ENCODE data around the gene DYNC1H1. TPM values are rescaled to one million over a fixed set of nuclear protein-coding genes. Genes with fewer than 3 reads are reported as not detected.
A peak's percentile ranks its signal among the peaks of the same experiment; 100 is the strongest.

DYNC1H1 gene
- polyA plus RNA-seq, 4 donors: 290 to 339 (median 313) TPM

DNA sequence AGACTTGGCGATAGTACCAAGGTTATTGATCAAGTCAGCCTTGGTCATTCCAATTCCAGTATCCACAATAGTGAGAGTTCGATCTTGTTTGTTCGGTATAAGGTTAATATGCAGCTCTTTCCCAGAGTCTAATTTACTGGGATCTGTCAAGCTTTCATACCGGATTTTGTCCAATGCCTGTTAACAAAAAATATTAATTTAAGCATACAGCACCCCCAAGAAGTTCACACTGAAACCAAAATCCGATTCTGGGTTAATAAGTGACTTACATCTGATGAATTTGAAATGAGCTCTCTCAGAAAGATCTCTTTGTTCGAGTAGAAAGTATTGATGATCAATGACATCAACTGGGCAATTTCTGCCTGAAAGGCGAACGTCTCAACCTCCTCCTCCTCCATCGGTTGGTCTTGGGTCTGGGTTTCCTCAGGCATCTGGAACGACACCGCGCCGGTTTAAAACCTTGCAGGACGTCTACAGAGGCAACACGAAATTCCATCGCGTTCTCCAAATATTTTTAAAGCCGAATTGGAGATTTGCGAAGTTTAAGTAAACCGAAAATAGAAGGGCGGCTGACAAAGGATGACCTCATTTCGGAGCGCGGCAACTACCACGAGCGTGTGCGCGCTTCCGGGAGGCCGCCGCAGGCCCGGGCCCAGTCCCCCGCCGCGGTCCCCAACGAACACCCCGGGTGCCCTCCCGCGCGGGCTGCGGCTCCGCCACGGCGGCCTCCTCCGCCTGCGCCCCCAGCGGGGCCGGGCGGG is 121.8 kb downstream of the DYNC1H1 start:
- DNase-seq (ENCODE audit: low read depth in 4 of 4, low spot score in 2 of 4): no peak

GRCh38 chr14:102086709-102086971 is 122.3 kb downstream of the DYNC1H1 start:
- DNase-seq (ENCODE audit: low read depth in 4 of 4, low spot score in 2 of 4): no peak

DNA sequence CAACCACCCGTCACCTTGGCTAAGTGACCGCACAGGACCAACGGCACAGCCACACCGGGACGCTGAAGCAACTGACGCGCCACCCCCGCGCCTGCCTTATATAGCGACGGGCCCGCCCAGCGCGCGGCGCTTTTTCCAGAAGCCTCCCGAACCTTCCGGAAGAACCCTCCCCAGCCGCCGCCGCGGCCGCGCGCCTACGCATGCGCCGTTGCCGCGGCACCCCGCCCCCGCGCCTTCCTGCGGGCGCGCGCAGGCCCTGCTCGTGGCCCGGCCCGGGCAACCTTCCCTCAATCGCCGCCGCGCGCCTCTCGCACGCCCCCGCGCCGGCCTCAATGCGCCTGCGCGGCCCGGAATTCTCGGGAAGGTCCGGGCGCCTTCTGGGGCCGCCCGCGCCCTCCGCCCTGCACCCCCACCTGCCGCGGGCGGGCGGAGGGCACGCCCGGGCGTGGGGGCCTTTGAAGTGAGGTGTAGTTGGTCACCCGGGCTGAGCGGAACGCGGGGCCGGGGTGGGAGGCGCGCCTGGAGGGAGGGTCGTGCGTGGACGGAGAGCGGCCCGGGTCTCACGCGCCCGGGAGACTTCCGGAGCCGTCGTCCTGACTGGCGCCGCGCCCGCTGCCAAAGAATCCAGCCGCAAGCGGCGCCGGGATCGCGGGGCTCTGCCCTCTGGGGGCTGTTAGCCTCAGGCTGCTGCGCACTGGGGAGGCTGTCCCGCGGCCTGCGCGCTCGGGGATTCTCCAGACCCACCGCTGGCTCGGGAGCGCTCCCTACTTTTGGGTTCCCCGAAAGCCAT is 122.8 kb downstream of the DYNC1H1 start, which contains the start of gene HSP90AA1:
Gene HSP90AA1, minus strand, starts transcription at position 73 of the 790 bp plus-strand sequence. CDS start 666 bp downstream, outside the sequence.
- DNase-seq (ENCODE audit: low read depth in 4 of 4, low spot score in 2 of 4): peak in 3 of 4 donors; percentile 82 to 85 (median 83)

GRCh38 chr14:102087762-102088011 is 123.3 kb downstream of the DYNC1H1 start:
- no peak for DNase-seq (ENCODE audit: low read depth in 4 of 4, low spot score in 2 of 4)

- peak in 3 of 4 donors; percentile 40 to 59 (median 53) for DNase-seq (ENCODE audit: low read depth in 4 of 4, low spot score in 2 of 4)
Measured at GRCh38 chr14:102088012-102088792, 123.8 kb downstream of the DYNC1H1 start.

GRCh38 chr14:102089621-102090343 is 125.4 kb downstream of the DYNC1H1 start:
- DNase-seq (ENCODE audit: low read depth in 4 of 4, low spot score in 2 of 4): no peak

DNA sequence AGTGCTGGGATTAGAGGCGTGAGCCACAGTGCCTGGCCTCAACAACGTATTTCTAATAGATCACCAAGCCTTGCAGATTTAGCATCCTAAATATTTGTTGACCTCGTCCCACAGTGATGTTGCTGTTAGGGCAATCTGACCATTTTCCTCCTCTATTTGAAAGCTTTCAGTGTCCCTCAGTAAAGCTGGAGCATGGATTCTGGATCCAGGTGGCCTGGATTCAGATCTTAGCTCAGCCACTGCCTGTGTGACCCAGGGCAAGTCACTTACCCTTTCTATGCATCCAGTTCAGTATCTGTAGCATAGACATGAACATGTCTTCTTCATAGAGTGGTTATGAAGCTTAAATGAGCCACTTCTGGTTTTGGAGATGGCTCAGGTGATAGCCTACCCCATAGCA is 126.3 kb downstream of the DYNC1H1 start:
- no peak for DNase-seq (ENCODE audit: low read depth in 4 of 4, low spot score in 2 of 4)

GRCh38 chr14:102092806-102093205 is 128.4 kb downstream of the DYNC1H1 start:
- DNase-seq (ENCODE audit: low read depth in 4 of 4, low spot score in 2 of 4): no peak

DNA sequence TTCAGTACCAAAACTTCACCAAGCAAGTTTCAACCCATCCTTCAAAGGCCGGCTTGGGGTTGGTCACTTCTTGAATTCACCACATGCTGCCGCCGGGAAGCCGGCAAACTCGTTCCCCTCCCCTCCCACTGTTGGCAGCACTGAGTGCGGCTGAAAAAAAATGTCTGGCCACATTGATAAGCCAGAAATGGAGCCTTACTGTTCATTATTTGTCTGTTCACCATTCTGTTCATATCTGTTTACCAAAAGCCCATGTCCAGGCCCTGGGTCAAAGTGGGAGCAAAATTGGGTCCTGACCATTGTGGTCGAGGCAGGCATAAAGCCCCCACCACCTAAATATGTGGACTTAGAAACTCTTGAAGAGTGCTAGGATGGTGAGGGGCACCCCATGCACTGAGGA is 129.7 kb downstream of the DYNC1H1 start:
- no peak for DNase-seq (ENCODE audit: low read depth in 4 of 4, low spot score in 2 of 4)

- DNase-seq (ENCODE audit: low read depth in 4 of 4, low spot score in 2 of 4): no peak
Measured at GRCh38 chr14:102095231-102095870, 131.0 kb downstream of the DYNC1H1 start.

DNA sequence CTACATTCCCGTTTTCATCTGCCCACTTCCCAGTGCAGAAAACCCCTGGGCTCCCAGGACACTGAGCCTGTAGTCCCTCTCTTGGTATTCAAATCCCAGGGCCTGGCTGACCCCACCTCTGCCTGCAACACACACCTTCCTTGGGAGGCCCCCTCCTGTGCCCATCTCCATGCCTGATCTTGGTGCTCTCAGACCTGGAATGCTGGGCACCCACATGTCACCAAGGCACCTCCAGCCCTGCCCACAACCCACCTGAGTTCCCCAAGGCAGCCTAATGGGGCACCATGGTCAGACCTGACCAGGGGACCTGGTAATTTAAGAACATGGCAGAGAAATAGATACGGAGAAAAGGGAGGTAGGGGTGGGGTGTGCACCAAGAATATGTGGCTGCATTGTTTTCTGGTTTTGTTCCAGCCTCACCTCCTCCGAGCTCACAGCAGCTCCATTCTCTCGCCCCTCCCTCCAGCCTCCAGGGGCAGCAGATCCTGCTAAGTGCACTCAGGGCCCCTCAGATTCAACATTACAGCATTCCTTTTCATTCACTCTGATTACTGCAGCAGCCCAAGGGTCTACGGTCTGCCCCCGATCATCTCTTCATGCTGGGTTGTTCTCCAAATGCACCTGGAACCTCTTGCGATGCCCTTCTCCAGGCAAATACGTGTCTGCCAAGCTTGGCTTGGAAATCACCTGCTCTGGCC is 131.6 kb downstream of the DYNC1H1 start:
- DNase-seq (ENCODE audit: low read depth in 4 of 4, low spot score in 2 of 4): no peak

- DNase-seq (ENCODE audit: low read depth in 4 of 4, low spot score in 2 of 4): peak; percentile 62 to 88 (median 69)
Measured at GRCh38 chr14:102096569-102097188, 132.3 kb downstream of the DYNC1H1 start.

DNA sequence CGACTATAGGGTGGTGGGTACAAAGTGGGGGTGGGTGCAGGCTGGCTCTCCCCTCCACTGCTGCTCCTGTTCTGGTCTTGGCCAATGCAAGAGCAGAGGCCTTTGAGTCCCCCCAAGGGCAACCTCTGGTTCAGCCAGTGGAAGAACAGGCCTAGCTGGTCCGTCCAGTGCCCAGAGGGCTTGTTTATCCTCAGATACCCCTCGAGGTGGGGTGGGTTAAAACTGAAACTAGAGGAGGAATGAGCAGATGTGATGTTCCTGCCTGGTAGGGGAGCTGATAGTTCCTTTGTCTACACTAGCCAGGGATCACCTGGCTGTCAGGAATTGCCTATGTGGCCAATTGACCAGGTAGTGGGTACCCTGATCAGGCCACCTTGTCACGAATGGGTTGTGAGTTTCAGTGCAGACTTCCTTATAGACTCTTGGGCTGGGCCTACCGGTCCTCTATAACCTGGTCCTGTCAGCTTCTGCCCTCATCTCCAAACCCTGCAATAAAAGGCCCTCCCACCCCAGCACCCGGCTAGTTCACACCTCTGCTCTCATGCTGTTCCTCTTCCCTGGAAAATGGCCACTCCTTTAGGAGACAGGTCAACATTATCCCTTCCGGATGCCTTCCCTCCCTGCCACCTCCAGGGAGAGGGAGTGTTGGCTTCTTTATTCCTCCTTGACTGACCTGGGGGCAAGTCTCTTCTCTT is 133.2 kb downstream of the DYNC1H1 start:
- no peak for DNase-seq (ENCODE audit: low read depth in 4 of 4, low spot score in 2 of 4)

DNA sequence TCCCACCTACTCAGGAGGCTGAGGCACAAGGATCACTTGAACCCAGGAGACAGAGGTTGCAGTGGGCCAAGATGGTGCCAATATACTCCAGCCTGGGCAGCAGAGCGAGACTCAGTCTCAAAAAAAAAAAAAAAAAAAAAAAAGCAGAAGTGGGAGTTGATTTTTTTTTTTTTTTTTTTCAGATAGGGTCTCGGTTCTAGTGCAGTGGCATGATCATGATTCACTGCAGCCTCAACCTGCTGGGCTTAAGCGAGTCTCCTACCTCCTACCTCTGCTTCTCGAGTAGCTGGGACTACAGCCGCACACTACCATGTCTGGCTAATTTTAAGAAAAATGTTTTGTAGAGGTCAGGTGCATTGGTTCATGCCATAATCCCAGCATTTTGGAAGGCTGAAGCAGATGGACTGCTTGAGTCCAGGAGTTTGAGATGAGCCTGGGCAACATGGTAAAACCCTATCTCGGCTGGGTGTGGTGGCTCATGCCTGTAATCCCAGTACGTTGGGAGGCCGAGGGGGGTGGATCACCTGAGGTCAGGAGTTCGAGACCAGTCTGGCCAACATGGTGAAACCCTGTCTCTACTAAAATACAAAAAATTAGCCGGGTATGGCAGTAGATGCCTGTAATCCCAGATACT is 138.8 kb downstream of the DYNC1H1 start:
- no peak for DNase-seq (ENCODE audit: low read depth in 4 of 4, low spot score in 2 of 4)

GRCh38 chr14:102105369-102105768 is 141.0 kb downstream of the DYNC1H1 start:
- no peak for DNase-seq (ENCODE audit: low read depth in 4 of 4, low spot score in 2 of 4)
